Measurements from ENCODE around the gene ZNF778.

GRCh38 chr16:89183463-89183862 lies 34.0 kb upstream of the ZNF778 start:
- TF ChIP-seq, protein P1, sequence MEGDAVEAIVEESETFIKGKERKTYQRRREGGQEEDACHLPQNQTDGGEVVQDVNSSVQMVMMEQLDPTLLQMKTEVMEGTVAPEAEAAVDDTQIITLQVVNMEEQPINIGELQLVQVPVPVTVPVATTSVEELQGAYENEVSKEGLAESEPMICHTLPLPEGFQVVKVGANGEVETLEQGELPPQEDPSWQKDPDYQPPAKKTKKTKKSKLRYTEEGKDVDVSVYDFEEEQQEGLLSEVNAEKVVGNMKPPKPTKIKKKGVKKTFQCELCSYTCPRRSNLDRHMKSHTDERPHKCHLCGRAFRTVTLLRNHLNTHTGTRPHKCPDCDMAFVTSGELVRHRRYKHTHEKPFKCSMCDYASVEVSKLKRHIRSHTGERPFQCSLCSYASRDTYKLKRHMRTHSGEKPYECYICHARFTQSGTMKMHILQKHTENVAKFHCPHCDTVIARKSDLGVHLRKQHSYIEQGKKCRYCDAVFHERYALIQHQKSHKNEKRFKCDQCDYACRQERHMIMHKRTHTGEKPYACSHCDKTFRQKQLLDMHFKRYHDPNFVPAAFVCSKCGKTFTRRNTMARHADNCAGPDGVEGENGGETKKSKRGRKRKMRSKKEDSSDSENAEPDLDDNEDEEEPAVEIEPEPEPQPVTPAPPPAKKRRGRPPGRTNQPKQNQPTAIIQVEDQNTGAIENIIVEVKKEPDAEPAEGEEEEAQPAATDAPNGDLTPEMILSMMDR (IDR thresholded peaks at IDR 0.05; ENCODE audit: poor library complexity): no peak
- TF ChIP-seq EZH2 (IDR thresholded peaks at IDR 0.05; ENCODE audit: borderline replicate concordance): no peak

Measured in hepatocyte (in vitro differentiated cells).